ENCODE results near the gene CBR3. TPM values are rescaled to one million over a fixed set of nuclear protein-coding genes. Genes with fewer than 3 reads are reported as not detected.

CBR3 gene
- total RNA-seq, 4 donors from 2014 or later: 0.80 to 2.9 (median 1.8) TPM

GRCh38 chr21:36179145-36179544 lies 44.3 kb downstream of the CBR3 start:
- no peak for ATAC-seq

GRCh38 chr21:36180963-36181362 lies 46.1 kb downstream of the CBR3 start:
- intact Hi-C loops (cut with DNase I; ENCODE audit: low total_unique reads): no loop called here
- no peaks in the 10 kb centered on the region for H3K9me3 ChIP-seq
- in situ Hi-C loops (cut with MboI; ENCODE audit: low sequenced_read_pairs in 4 of 4): no loop called here
- no peak for ATAC-seq
- no peaks in the 10 kb centered on the region for H3K27me3 ChIP-seq
- TF ChIP-seq POLR2A (IDR thresholded peaks at IDR 0.05): no peak
- no peak for TF ChIP-seq CTCF (IDR thresholded peaks at IDR 0.05 in 4 of 5, conservative IDR thresholded peaks at IDR 0.05 in 1 of 5)
- H3K27ac ChIP-seq: no peak overlapping the region
- H3K4me1 ChIP-seq: no peaks in the 10 kb centered on the region
- no peak overlapping the region for H3K4me3 ChIP-seq
- no peak for DNase-seq
- H3K36me3 ChIP-seq: no peaks in the 10 kb centered on the region

More at GRCh38 chr21:36179145-36179544, 44.3 kb downstream of the CBR3 start:
- DNase-seq: no peak
- H3K4me1 ChIP-seq: no peaks in the 10 kb centered on the region
- in situ Hi-C loops (cut with MboI; ENCODE audit: low sequenced_read_pairs in 4 of 4) (no loop called here), intact Hi-C loops (cut with DNase I; ENCODE audit: low total_unique reads) (no loop called here)
- TF ChIP-seq POLR2A (IDR thresholded peaks at IDR 0.05) (no peak), CTCF (IDR thresholded peaks at IDR 0.05 in 4 of 5, conservative IDR thresholded peaks at IDR 0.05 in 1 of 5) (no peak)
- H3K36me3 ChIP-seq: no peaks in the 10 kb centered on the region
- no peak overlapping the region for H3K27ac ChIP-seq
- no peaks in the 10 kb centered on the region for H3K27me3 ChIP-seq
- no peak overlapping the region for H3K4me3 ChIP-seq
- H3K9me3 ChIP-seq: no peaks in the 10 kb centered on the region

- DNase-seq: no peak
- no peak for ATAC-seq
- TF ChIP-seq CTCF (IDR thresholded peaks at IDR 0.05 in 4 of 5, conservative IDR thresholded peaks at IDR 0.05 in 1 of 5): no peak
- TF ChIP-seq POLR2A (IDR thresholded peaks at IDR 0.05): no peak
- no peaks in the 10 kb centered on the region for H3K9me3 ChIP-seq
- no peak overlapping the region for H3K4me3 ChIP-seq
- H3K27ac ChIP-seq: no peak overlapping the region
- intact Hi-C loops (cut with DNase I; ENCODE audit: low total_unique reads) (no loop called here), in situ Hi-C loops (cut with MboI; ENCODE audit: low sequenced_read_pairs in 4 of 4) (no loop called here)
- no peaks in the 10 kb centered on the region for H3K27me3 ChIP-seq
- H3K36me3 ChIP-seq: no peaks in the 10 kb centered on the region
- peaks cover 4 to 6% of the 10 kb centered on the region in 2 donors for H3K4me1 ChIP-seq
Measured at GRCh38 chr21:36183144-36183795, 48.4 kb downstream of the CBR3 start.

GRCh38 chr21:36184545-36184944 lies 49.7 kb downstream of the CBR3 start:
- Histone ChIP-seq H3K27ac (no peak overlapping the region), H3K36me3 (no peaks in the 10 kb centered on the region), H3K4me1 (peaks cover 13 to 17% of the 10 kb centered on the region in 2 donors), H3K4me3 (no peak overlapping the region), H3K9me3 (no peaks in the 10 kb centered on the region), H3K27me3 (no peaks in the 10 kb centered on the region)
- DNase-seq (no peak), ATAC-seq (no peak)
- in situ Hi-C loops (cut with MboI; ENCODE audit: low sequenced_read_pairs in 4 of 4): no loop called here
- TF ChIP-seq CTCF (IDR thresholded peaks at IDR 0.05 in 4 of 5, conservative IDR thresholded peaks at IDR 0.05 in 1 of 5) (no peak), POLR2A (IDR thresholded peaks at IDR 0.05) (no peak)
- intact Hi-C loops (cut with DNase I; ENCODE audit: low total_unique reads): no loop called here

- no peak overlapping the region for H3K4me3 ChIP-seq
- DNase-seq: no peak
- no peak for ATAC-seq
- no peaks in the 10 kb centered on the region for H3K36me3 ChIP-seq
- no peak overlapping the region for H3K27ac ChIP-seq
- no peaks in the 10 kb centered on the region for H3K27me3 ChIP-seq
- in situ Hi-C loops (cut with MboI; ENCODE audit: low sequenced_read_pairs in 4 of 4) (no loop called here), intact Hi-C loops (cut with DNase I; ENCODE audit: low total_unique reads) (no loop called here)
- H3K9me3 ChIP-seq: no peaks in the 10 kb centered on the region
- TF ChIP-seq POLR2A (IDR thresholded peaks at IDR 0.05) (no peak), CTCF (IDR thresholded peaks at IDR 0.05 in 4 of 5, conservative IDR thresholded peaks at IDR 0.05 in 1 of 5) (no peak)
- H3K4me1 ChIP-seq: peaks cover 13 to 19% of the 10 kb centered on the region in 2 donors
Measured at GRCh38 chr21:36185523-36185922, 50.6 kb downstream of the CBR3 start.
